Measurements from ENCODE around the gene EXOSC2. TPM values are rescaled to one million over a fixed set of nuclear protein-coding genes. Genes with fewer than 3 reads are reported as not detected.

EXOSC2 gene
- 22.1 and 25.5 TPM in 2 replicates for total RNA-seq

GRCh38 chr9:130693426-130694191 lies at the start of gene EXOSC2:
Gene EXOSC2, plus strand, starts transcription at chr9:130693780. Its CDS starts 12 bp downstream, at chr9:130693792.

DNA sequence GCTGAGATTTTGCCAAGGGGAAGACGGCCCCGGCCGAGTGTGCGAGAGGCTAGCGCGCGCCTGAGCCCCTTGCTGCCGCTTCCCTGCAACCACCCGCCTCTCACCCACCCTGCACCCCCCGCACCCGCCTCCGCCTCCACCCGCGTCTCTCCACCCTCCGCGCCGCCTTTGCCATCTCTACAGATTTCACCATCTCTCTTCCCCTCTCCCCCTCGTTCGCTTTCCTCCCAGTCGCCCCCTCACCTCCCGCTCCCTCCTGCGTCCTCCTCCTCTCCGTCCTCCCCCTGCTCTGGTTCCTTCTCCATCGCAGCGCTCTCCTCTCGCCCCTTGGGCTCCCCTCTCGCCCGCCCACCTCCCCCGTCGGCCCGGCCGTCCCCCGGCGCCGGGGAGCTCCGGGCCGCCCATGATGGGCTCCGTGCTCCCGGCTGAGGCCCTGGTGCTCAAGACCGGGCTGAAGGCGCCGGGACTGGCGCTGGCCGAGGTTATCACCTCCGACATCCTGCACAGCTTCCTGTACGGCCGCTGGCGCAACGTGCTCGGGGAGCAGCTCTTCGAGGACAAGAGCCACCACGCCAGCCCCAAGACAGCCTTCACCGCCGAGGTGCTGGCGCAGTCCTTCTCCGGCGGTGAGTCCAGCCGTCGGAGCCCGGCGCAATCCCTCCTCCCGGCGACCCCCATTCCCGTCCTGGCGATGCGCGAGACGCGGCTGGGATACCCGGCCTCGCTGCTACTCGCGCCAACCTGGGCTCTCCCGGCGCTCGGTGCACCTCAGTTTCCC lies 29.1 kb upstream of the EXOSC2 start, which contains the start of gene PRDM12:
Gene PRDM12, plus strand, starts transcription at position 344 of the 778 bp plus-strand sequence. Its CDS starts 60 bp downstream, at position 404.

Other genes with a start within 250 kb of the EXOSC2 start
- 86.8 and 138 TPM in 2 replicates for gene ASS1, start 248.8 kb upstream of the EXOSC2 start, total RNA-seq
- gene FUBP3, start 114.2 kb upstream of the EXOSC2 start, total RNA-seq: 40.1 and 46.2 TPM in 2 replicates
- not detected in 2 replicates for gene PRDM12, start 29.2 kb upstream of the EXOSC2 start, total RNA-seq
- 100 and 105 TPM in 2 replicates for gene ABL1, start 141.5 kb downstream of the EXOSC2 start, total RNA-seq
- not detected in 2 replicates for gene QRFP, start 203.0 kb downstream of the EXOSC2 start, total RNA-seq
- gene FIBCD1, start 245.5 kb downstream of the EXOSC2 start, total RNA-seq: 7.2 and 10.7 TPM in 2 replicates